Suppressor macrophage treated with lipopolysaccharide for 4 hours (primary cell): Measurements from ENCODE around the gene ZNF790.
A peak's percentile ranks its signal among the peaks of the same experiment; 100 is the strongest.
"Not testable (repeated sequence)": the region's sequence is repeated elsewhere in the genome, so short reads cannot be mapped to it uniquely, and the experiment has no call there.

ENCODE experiments used
- DNase-seq: peaks from one replicate; pipeline ENCODE4 v3.0.0-alpha.2; 2020

Gene ZNF790

DNA sequence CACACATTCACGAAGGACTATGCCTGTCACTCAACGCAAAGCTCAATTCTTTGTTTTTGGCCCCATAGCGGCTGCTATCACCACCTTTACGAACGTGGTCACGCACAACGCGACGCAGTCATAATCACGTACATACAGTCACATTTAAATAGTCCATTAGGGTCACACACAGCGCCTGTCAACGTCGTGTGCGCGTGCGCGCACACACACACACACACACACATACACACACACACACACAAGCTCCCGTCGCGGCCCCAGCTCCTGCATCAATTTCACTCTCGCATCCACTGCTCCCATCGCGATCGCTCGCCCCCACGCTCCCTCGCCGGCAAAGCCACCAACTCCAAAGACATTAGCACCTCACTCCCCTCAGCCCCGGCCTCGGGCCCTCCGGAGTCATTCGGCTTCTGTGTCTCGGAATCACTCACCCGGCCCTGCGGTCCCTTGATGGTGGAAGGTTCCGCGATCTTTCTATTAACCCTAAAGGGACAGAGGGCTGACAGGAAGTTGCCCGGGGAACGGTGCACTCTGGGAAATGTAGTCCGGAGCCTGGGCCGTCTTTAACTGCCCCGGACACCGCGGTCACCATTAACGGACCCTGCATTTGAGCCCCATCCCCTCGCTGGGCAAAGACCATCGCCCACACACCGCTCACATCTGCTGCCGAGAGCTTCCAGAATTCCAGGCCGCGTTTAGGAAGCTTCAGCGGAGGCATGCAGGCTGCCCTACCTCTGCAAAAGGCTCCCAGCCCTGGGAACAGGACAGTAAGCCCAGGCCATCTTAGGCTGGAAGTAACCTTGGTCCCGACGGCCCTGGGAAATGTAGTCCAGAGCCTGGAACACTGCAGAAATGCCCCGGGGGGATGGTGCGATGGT, at the start of gene ZNF790:
TSS of gene ZNF790 (minus strand) at position 482 of the 878 bp plus-strand sequence. CDS start 12,768 bp downstream, outside the sequence.
- peak; percentile 90 for DNase-seq

DNA sequence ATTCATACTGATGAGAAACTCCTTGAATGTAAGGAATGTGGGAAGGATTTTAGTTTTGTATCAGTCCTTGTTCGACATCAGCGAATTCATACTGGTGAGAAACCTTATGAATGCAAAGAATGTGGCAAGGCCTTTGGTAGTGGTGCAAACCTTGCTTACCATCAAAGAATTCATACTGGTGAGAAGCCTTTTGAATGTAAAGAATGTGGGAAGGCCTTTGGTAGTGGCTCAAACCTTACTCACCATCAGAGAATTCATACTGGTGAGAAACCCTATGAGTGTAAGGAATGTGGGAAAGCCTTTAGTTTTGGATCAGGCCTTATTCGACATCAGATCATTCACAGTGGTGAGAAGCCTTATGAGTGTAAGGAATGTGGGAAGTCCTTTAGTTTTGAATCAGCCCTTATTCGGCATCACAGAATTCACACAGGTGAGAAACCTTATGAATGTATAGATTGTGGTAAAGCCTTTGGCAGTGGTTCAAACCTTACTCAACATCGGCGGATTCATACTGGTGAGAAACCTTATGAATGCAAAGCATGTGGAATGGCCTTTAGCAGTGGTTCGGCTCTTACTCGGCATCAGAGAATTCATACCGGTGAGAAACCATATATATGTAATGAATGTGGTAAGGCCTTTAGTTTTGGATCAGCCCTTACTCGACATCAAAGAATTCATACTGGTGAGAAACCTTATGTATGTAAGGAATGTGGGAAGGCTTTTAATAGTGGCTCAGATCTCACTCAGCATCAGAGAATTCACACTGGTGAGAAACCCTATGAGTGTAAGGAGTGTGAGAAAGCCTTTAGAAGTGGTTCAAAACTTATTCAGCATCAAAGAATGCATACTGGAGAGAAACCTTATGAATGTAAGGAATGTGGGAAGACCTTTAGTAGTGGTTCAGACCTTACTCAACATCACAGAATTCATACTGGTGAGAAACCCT, 39.1 kb upstream of the ZNF790 start:
- DNase-seq: no peak

DNA sequence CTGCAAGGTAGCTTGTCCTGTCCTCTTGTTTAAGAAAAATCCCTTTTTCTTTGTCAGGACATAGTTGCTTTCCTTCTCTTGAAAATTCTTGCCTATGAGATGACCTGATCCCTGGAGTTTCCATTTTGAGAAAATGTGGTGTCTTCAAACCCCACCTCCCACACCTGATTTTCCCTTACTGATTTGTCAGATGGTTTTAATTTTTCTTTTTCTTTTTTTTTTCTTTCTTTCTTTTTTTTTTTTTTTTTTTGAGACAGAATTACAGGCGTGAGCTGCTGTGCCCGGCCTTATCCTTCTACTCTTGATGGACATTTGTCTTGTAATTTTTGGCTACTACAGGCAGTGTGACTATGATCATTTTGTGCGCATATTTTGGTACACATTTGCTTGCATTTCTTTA, 13.7 kb upstream of the ZNF790 start:
- no peak for DNase-seq

DNA sequence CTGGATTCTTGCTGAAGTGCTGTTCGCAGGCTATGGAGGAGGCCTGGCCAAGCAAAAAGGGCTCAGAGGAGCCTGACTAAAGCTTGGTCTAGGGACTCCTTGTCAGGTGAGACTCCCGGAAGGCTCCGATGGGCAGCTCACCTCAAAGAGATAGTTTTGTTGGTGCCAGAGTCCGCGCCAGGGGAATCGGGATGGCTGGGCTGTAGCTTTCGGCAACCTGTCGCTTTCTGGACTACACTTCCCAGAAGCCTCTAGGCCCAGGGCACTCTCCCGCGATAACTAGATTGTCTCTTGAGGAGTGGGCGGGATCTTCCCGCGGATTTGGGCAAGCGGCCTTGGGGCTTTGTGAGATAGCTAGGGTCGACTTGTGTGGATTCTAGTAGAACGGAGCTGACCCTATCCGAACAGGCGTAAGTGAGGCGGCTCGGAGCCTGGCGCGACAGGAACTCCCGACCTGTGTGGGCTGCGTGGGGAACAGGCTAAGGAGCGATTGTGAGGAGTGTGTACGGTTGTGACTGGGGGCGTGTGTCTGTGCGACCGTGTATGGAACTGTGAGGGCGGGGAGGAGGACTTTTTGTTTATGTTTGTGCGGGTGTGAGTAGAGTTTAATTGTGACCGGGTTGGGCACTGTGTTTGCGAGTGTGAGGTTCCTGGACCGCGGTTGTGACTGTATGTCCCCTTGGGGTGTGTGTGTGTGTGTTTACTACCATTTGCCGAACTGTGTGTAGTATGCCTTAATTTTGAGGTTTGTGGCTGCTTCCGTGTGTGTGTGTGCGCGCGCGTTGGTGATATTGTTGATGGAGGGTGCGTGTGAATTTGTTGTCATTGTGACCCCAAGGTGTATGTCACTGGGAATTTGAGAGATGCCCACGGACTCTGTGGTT, 12.6 kb upstream of the ZNF790 start, which contains the start of gene ZNF345:
TSS of gene ZNF345 (plus strand) at position 318 of the 884 bp plus-strand sequence. CDS start 25,955 bp downstream, outside the sequence.
- peak; percentile 93 for DNase-seq

DNA sequence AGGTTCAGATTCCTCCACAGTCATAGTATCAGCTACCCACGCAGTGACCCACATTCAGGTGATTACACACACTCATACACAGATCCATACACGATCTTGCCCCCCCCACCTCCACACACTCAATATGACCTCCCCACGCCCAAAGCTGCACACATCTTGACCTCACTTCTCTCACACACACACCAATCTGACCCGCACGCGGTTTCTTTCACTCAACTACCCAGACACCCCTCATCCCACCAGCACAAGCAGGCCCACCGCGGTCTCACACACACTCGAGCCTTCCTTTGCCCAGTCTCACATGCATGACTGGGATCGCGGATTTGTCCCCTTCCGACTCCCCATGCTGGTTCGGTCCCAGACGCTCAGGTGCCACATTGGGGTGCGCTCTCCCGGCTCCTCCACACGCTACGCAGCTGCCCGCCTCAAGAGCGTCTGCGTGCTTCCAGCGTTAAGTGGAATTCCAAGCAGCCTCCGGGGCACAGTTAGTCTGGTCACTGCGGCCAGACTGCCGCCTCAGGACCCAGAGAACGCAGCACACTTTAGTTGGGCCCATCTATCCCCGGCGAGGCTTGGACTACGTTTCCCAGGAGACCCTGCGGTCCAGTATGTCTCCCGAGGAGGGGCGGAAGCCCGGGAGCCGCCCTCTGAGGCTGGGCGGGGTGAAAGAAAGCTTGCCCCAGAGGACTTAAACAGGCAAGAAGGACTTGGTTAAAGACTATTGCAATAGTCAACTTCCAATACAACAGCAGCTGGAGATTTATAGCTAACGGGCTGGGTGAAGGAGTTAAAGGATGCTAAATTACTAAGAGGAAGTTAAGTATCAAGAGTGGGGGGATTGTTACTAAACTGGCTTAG, 11.7 kb upstream of the ZNF790 start:
- DNase-seq: peak; percentile 92

DNA sequence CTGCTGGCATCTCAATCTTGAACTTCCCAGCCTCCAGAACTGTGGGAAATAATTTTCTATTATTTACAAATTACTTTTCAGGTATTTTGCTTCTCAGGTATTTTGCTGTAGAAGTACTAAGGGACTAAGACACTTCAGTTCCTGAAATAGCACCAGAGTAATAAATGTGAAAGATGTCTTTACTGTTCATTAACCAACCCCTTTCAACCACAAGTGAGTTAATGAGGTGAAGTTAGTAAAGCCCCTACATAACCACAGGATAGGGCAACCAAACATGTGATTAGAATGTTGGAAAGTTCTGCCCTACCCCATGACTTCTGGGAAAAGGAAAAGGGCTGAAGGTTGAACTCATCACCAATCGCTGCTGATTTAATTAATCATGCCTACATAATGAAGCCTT, 9.8 kb upstream of the ZNF790 start:
- no peak for DNase-seq

DNA sequence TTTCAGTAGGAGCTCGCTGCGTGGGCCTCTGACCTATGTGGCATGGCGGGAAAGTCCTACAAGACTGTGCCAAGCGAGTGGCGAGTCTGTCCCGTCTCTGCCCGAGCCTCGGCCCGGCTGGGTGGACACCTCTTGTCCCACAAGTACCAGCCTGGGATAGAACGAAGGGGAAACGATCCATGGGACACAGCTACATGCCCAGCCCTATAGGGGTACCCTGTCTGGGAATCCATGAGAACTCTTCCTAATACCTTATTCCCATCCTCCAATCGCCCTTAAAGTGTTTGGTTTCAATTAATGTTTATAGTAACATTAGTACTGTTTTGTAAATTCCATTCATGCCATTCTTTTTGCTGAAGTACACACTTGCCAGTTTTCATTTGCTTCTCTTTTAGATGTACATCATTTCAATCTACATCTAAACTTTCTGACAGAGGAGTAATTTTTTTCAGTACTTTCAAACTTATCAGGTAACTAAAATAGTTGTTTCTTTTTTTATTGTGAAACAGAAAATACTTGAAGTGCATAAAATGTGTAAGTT, 667 bp upstream of the ZNF790 start:
- no peak for DNase-seq

DNA sequence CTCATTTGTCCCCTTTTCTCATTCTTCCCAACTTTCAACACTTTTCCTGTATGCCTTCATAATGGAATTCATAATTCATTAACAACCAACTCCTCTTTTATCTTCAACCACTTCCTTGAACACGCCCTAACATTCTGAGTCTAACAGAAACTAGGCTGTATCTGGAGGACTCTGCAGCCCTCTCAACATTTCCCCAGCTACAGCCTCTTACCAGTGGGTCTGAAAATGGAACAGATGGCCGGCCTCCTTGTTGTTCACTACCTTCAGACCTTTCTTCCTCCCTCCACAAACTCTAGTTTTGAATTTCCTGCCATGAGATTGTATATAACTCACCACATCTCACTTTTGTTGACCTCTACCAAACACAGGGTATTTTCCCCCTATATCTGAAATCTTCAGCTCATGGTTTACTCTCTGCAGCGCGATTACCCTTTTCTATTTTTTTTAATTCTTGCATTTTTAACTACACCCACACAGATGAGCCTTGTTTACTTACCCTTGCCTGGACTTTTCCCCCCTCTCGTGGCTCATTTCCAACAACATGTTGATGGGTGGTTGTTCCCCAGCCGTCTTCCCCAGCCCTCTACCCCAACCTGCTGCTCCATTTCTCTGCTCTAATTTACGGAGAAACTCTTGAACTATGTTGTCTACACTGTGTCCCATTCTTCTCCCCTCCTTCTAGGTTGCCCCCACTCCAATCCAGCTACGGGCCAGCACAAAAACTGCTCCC, 846 bp downstream of the ZNF790 start:
- no peak for DNase-seq

DNA sequence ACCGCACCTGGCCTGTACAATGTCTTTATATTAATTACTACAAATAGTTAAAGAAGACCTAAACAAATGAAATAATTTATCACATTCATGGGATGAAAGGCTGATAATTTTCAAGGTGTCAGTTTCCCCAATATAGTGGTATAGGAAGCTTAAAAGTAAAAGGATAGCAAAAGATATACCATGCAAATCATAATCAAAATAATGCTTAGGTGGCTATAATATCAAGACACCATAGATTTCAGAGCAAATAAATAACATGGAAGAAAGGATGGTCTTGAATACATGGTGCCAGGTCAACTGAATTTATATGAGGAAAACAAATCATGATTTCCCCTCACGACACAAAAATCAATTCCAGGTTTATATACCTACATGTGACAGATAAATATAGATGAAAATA, 4.8 kb downstream of the ZNF790 start:
- no peak for DNase-seq

DNA sequence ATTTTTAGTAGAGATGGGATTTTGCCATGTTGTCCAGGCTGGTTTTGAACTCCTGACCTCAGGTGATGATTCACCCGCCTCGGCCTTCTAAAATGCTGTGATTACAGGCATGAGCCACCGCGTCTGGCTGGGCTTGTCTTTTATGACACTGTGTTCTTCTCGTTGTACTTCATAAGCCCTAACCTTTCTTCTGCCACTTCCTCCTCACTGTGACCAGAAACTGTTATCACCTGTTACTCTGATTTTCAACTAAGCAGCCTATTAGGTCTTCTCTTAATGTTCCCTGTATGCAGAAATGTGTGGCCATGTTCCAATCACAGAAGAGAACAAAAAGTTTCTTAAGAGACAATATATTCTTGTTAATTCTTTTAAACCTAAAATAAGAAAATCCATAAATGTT, 16.4 kb downstream of the ZNF790 start:
- DNase-seq: no peak

DNA sequence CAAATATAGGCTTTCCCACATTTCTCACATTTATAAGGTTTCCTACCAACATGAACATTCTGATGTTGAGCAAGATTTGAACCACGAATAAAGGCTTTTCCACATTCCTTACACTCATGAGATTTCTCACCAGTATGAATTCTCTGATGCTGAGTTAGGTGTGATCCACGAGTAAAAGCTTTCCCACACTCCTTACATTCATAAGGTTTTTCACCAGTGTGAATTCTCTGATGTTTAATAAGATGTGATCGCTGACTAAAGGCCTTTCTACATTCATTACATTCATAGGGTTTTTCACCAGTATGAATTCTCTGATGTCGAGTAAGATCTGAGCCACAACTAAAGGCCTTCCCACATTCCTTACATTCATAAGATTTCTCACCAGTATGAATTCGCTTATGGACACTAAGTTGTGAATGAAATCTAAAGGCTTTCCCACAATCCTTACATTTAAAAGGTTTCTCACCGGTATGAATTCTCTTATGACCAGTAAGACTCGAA, 19.0 kb downstream of the ZNF790 start:
- no peak for DNase-seq

DNA sequence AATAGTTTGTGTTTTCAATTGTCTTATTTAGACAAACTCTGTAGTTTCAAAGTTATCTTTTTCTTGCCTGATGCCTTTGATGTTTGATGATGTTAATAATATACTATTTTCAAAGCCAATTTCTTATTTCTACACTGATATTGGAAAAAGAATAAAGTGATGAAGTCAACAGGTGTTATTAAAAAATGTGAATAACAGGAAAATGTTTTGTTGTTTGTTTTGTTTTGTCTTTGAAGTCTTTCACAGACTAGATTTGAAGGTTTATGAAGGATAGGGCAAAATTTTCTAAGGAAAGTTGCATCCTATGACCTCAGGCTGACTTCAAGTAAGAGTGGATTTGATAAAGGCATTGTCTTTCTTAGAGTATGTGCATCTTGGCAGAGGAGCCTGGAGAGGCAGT, 31.2 kb downstream of the ZNF790 start:
- DNase-seq: no peak

DNA sequence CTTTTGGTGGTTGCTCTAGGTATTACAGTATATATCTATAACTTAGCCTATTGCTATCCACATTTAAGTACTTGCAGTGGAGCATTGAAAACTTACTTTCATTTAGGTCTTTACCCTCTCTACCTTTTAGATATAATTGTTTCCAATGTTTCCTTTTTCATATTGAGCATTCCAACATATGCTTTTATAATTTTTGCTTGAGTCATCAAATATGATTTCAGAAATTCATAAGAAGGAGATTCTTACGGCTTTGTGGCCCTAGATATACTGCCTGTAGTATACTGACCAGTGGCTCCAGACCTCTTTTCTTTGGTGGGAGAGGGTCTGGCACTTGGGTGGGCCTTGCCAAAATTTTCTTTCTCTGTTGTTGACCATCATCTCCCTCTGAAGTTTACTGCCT, 32.8 kb downstream of the ZNF790 start:
- DNase-seq: no peak

DNA sequence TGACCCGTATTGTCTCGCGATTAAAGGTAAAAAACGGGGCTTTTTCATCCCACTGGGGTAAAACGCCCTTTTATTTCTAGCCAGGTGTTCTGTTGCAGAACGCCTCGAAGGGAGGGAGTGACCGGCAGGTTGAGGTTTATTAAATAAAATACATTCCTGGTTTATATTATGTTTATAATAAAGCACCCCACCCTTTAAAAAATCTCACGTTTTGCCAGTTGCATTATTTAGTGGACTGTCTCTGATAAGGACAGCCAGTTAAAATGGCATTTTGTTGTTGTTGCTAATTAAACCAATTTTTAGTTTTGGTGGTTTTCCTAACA, 40.4 kb downstream of the ZNF790 start:
- no peak for DNase-seq

DNA sequence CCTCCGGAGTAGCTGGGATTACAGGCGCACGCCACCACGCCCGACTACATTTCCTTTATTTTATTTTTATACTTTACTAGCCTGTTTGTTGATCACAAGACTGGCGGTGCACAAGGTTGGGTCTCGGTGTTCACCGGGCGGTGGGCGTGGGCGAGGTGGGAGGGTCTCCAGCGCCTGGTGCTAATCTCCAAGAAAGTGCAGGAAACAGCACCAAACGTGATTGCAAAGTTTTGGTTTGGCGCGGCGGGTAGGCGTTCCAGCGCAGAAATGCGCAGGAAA, 41.5 kb downstream of the ZNF790 start:
- no peak for DNase-seq

DNA sequence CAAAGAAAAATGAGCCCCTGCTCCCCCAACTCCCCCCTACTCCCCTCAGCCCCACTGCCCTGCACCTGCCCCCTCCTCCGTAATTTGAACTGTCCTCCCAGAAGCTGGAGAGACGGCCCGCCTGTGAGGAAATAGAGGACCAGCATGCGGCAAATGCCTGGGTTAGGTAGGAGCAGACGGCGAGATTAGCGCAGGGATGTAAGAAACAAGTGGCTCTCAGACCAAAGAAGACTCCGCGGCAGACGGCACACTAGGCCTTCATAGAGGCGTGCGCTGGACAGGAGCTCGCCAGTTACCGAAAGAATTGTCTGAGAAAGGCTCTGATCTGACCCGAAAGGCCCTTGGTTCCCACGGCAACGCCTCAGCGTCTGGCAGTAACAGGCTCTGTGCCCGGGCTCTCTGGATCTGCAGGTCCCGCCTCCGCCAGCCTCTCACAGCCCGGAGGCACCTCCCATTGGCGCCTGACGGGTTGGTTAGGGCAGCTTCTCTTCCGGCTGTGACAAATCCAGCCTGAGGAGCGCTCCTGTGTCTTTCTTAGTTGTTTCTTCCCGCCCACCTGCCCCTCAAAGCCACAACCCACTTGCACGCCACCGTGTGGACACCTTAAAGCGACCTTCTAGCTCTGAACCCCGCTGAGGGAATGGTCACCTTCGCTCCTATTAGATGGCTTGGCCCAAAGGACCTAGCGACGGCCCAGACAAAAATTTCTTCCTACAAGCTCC, 46.6 kb downstream of the ZNF790 start:
- not testable (repeated sequence) for DNase-seq

DNA sequence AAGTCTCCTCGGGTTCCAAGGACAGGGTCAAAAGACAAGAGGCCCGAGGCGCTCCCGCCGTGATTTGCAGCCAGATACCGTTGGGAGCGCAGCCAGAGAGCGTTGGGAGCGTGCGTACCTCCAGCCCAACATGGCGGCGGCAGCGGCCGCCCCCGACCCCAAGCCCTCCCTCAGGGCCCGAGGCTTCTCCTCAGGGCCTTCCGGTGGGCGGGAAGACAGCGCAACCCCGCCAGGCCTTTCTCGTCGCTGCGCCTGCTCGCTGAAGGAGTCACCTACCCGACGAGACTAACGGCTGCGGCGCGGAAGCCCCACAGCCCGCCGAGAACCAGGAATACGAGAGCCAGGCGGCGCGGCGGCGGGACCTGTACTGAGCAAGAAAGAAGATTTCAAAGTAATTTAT, 62.4 kb downstream of the ZNF790 start:
- no peak for DNase-seq

DNA sequence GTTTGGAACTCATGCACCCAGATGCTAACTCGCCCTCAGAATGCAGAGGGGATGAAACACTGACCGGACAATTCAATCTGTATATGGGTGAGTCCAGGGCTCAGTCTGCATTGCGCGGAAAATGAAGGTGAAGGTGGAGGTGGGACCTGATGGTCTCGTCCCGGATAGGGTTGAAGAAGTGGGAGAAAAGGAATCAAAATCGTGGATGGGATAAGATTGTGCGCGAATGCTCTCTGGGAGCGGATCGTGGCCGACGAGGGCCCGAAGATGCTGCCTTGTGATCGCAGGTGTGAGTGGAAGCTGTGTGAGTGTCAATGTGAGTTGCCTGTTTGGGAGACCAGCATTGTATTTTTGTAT, 65.0 kb downstream of the ZNF790 start:
- DNase-seq: no peak

DNA sequence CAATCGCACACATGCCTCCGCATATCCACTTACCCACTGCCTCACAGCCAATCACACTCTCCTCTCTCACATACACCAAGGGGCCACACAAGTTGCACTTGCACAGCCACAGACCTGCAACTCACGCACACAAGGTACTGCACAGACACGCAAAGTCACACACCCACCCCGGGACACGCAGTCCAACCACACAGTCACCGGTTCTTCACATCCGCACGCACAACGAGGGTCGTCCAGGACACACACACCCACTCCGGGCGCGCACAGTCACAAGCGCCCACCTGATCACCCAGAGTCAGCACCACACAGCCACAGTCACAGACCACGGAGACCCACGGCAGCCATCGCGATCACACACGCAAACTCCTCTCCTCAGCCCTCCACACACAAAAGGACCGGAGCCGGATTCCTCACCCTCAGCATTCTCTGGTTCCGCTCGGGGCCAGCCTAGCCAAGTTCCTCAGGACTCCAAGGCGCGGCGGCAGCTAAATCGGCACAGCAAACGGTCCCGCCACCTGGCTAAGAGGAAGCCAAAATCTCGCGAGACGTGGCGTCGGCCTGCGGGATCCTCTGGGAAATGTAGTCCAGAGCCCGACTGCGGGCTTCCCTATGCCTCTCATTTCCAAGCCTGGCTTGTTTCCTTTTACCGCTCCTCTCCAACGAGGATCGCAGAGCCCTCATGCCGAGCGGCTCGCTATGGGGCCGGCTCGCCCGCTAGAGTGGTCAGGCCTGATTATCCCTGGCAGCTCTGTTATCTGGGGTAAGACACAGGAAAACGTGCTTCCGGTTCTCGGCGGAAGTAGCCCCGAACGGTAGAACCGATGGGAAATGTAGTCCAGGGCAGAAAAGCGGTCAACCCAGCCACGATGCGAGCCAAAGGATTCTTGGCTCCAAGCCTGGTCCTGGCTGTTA, 65.6 kb downstream of the ZNF790 start, which contains the start of gene ZNF850:
TSS of gene ZNF850 (minus strand) at position 497 of the 912 bp plus-strand sequence. CDS start 10,201 bp downstream, outside the sequence.
- DNase-seq: peak; percentile 96
